Activated T-cell treated with anti-CD3 and anti-CD28 coated beads, Interleukin-2, amount 50 U/mL, for 48 hours (primary cell): Measurements from ENCODE around the gene WDFY4.

ENCODE experiments used
- DNase-seq, 2 experiments: peaks; one replicate each; pipeline ENCODE4 v3.0.0-alpha.2; 2020

Gene WDFY4

GRCh38 chr10:48691812-48692528 is 7.3 kb downstream of the WDFY4 start:
- DNase-seq, result no peak

DNA sequence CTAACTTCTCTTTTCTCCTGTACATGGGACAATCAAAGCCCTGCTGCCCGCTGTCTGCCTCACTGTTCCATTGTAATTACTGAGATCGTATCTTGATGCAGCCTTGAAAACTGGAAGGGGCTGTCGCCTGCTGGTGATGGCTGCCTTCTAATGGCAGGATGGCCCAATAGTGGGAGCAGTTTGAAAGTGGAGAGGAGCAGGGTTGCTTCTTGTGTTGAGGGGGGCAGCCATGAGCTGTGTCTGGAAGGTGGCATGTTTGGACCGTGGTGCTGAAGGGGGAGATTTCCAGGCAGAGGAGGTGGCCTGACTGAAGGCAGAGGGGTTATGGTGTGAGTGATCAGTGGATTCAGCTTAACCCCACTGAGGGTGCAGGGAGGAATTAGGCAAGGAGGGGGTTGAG is 8.1 kb downstream of the WDFY4 start:
- DNase-seq, result no peak

GRCh38 chr10:48693206-48693605 is 8.5 kb downstream of the WDFY4 start:
- no peak for DNase-seq

DNA sequence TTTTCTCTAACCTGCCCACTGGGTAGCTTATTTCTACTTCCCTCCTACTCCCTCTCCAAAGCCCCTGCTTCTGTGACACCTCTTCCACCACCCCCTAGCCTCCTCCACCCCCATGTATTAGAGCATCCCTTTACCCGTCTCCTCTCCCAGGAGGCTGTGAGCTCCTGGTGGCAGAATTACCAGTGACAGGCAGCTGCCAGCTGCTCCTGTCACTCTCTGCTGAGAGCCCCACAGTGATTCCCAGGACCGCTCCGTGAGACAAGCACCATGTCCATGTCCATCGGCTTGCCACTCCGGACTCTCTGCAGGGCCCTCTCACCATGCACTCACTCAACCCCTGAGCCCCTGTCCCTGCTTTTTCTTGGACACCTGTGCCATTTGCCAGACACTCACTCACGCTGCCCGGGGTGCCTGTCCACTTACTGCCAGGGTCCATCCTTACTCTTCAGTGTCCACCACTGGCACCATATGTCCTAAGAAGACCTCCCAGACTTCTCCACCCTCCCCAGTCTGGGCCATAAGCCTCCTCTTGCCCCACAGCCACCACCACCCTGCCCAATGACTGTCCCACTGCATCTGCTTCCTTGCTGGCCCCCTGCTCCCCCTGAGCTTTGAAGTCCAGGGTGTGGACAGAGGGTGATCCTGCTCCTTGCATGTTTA is 9.8 kb downstream of the WDFY4 start:
- no peak for DNase-seq

- no peak for DNase-seq
These were observed 11.2 kb downstream of the WDFY4 start for GRCh38 chr10:48695636-48696534.

- no peak for DNase-seq
These were observed 11.8 kb downstream of the WDFY4 start for GRCh38 chr10:48696535-48696873.

DNA sequence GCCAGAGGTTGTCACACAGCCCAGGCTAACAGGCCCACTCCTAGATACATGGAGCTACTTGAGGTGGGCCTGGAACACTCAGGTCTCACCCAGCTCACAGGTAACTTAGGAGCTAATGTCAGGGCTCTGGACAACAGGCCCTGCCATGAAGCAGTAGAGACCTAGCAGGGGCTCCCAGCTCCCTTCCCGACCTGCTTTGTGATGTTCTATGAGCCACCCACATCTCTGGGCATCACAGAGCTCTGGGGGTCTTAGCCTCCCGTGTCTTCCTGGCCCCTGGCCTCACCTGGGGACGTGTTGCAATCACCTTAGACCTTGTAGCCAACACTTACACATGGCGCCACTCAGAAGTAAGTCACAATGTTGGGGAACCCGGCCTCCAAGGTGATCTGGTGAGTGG is 12.4 kb downstream of the WDFY4 start:
- no peak for DNase-seq

DNA sequence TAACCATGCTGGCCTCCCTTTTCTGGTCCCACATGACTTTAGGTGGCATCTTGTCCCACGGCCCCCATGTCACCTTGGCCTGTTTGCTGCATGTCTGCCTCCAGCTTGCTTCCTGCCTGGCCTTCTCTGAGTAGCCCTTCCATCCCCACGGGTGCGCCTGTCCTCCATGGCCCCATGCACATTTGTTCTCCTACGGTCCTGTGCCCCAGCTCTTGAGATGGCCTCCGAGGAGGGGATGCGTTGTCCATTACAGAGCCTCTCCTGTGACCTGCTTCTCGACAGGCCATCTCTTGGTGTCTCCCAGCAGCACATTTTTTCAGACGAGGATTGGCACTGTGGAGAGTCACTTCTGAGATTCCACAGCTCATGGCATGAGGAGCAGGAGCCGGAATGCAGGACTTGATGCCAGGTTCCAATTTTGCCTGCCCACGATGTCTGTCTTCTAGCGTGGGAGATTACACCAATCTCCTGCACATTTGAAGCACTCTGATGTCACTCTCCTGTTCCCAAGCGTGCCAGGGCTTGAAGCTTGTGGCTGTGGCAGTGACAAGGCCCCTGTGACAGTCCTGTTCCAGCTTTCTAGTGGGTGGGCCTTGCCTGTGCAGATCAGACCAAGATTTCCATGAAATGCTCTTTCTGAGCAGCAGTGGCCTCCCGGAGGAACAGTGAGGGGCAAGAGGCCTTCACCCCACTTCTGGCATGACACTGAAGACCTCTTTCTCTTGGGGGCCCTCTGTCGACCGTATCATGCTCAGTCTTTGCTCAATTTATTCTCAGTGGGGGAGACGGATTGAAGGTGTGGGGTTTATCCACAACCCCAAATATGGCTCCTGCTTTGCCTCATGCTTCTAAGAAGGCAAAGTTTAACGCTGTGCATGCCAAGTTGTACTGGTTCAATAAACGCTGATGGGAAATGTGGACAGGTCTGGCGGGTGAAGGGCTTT is 13.4 kb downstream of the WDFY4 start:
- DNase-seq, result no peak

DNA sequence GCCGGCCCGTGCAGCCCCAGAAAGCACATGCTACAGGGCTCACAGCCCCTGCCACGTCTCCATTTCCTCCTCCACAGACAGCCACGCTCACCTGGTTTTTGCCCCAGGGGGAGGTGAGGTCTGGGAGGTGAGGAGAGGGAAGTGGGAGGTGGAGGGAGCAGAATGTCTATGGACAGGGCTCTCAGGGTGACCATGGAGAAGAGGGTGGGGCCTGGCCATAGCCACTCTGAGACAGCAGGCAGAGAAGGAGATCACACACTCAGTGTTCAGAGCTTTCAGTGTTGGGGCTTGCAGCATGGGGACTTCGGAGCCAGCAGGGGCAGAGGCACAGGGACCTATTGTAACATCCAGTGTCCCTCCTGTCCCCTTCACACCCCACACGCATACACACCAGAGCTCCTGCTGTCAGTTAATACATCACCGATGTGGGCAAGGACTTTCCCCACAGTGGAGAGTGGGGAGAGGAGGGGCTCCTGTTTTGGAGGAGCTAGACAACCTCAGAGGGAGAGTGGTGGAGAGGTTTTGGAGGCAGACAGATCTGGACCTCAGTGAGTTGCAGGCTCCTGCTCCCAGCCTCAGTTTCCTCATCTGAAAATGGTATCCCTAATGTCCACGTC is 14.4 kb downstream of the WDFY4 start:
- DNase-seq, result no peak

GRCh38 chr10:48700071-48700470 is 15.4 kb downstream of the WDFY4 start:
- no peak for DNase-seq

DNA sequence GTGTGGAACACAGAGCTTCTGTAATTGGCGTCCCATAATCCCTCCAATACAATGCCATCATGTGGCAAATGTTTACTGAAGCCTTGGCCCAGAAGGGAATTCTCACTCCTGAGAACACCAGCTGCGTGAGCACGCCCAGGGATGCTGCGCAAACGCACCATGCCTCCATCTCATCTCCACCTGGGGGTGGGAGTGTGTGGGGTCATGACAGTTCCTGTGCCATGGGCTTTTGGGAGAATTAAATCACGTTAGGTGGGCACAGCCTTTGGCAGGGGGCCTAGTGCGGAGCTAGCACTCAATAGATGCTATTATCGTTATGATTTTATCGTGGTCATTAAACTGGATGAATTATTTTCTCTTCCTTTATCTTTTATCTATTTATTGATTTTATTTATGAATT is 15.8 kb downstream of the WDFY4 start:
- no peak for DNase-seq

GRCh38 chr10:48701139-48701901 is 16.6 kb downstream of the WDFY4 start:
- no peak for DNase-seq

GRCh38 chr10:48701941-48702340 is 17.3 kb downstream of the WDFY4 start:
- DNase-seq, result no peak

- no peak for DNase-seq
These were observed 19.0 kb downstream of the WDFY4 start for GRCh38 chr10:48703531-48704122.

DNA sequence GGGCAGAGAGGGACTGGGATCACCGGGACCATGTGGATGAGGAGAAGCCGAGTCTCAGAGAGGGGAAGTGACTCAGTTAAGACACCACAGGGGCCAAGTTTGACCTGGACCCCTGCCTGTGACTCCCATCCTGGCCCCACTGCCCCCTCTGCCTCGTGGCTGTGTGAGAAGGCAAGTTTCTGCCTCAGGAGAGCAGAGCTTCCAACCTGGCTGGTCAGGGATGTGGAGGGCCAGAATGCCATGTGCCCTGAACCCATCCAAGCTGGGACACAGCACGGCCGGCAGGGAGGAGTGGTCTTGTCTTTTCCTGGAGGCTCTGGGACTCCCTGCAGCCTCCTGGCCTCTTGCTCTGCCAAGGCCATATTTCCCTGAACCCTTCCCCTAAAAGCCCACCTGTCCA is 19.5 kb downstream of the WDFY4 start:
- DNase-seq, result no peak

DNA sequence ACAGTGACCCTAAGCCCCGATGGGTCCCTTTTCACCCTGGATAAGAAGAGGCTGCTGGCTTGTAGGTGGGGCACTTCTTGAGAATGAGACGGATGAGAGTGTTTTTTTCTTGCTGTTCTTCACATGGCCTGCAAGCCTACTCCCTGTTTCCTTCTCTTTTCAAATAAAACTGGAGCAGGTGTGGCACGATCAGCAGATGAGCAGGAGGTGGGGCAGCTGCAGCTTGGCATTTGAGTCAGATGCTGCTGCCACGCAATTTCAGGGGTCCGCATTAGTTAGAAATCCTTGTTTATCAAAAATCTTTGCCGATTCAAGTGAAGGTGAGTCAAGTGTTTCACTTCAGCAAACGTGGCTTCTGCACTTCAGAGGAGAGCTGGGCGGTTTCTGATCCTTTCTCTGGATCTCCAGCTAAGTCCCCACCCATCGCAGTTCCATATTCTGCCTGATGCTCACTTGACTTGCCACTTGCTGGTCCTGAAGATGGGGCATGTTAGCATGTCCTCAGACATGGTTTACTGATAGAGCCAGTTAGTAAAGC is 20.8 kb downstream of the WDFY4 start:
- no peak for DNase-seq

DNA sequence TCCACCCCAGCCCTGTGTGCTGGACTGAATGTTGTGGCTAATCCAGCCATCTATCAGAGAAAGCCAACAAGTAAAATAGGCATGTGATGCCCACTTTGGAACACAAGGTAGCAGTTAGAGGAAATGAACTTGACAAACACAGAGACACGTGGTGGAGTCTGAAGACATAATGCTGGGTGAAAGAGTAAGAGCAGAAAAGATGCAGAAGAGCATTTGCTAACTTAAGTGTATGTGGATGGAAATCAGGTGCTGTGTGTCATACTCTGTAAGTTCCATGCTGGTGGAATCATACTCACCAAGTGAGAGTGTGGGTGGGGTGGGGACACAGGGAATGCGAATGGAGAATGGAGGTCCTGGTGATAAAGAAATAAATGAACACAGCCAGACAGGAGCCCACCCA is 22.8 kb downstream of the WDFY4 start:
- no peak for DNase-seq

GRCh38 chr10:48708144-48708543 is 23.5 kb downstream of the WDFY4 start:
- no peak for DNase-seq

DNA sequence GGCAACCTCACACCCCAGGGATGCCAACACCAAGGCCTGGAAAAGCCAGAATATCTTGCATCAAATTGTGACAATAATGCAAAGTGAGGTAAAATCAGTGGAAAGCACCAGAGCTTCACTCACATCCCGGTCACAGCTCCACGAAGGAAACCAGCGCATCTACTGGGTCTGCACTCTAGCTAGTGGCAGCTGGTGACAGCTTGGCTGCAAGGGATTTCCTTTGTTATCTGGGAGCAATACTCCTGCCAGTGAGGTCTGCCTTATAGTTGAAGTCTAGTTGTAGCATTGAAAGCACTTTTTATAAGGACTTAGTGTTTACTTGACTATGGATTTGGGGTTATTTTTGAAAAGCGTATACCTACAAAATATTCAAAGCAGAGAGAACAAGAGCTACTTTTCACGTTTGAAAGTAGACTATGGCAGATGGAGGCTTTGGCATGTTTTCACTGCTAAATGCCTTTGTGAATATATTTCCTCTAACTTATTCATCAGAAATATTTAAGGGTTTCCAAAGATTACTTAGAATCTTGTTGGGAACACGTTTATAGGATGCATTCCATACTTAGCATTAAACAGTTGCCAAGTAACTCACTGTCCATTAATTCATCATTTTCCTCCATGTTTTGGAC is 26.1 kb downstream of the WDFY4 start:
- DNase-seq, result no peak

DNA sequence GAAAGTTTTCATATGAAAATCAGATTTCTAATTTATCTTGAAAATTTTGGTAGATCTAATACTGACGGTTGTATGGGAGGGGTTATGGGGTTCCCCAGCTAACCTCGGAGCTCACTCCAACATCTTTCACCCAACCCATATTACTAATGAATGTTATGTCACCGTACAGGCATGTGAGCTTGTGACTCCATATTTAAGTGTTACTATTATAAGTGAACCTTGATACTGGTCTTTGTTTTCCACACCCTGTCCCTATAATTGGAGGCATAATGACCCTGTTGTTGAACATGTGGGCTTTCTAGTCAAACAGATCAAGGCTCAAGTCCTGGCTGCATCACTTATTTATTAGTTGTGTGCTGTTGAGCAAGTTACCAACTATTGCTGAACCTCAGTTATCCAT is 27.2 kb downstream of the WDFY4 start:
- DNase-seq, result no peak
